ENCODE measurements around the gene GAPVD1. TPM values are rescaled to one million over a fixed set of nuclear protein-coding genes. Genes with fewer than 3 reads are reported as not detected.

Gene GAPVD1
- total and polyA plus RNA-seq, 2 of the 8 experiments (the other 6 are each of a cell fraction or from before 2014, with no cell fraction given) = 5.5 to 40.5 TPM

- peaks cover 0 to 7% (median 2%) of the 10 kb centered on the region in 4 experiments; a peak in 3 of 7 replicates for H3K4me1 ChIP-seq (replicated peaks in 1 of 4; ENCODE audit: control insufficient read depth in 3 of 4, insufficient read depth in 4 of 4, low read length in 3 of 4)
- no peak overlapping the region for H4K91ac ChIP-seq (replicated peaks; ENCODE audit: insufficient read length, low read length)
- DNase-seq (ENCODE audit: low read depth in 1 of 2, low spot score in 2 of 2) (no peak), FAIRE-seq (no peak)
- H3K14ac ChIP-seq (ENCODE audit: insufficient read length) = no peak overlapping the region
- 87% methylated on average over 5 of the region's 5 CpGs; no CpG with 5 or more reads in 1 of the 2 experiments for WGBS, 2 experiments (ENCODE audit: extremely low coverage in 1 of 2, insufficient coverage in 1 of 2, insufficient read length in 1 of 2, insufficient replicate concordance in 2 of 2, low coverage in 1 of 2, low lambda C conversion rate in 2 of 2, missing lambda C conversion rate in 1 of 2)
- H3K18ac ChIP-seq (ENCODE audit: extremely low read depth, low read length) = no peak overlapping the region
- H2BK12ac ChIP-seq (ENCODE audit: low read depth, low read length) = no peak overlapping the region
- no peaks in the 10 kb centered on the region for H3K9me3 ChIP-seq (ENCODE audit: insufficient read depth in 2 of 2, low read depth in 1 of 2, low read length in 1 of 2)
- no peak overlapping the region for H2BK15ac ChIP-seq (ENCODE audit: low read length)
- no peaks in the 10 kb centered on the region for H3K23me2 ChIP-seq (ENCODE audit: low read depth, low read length)
- no peak overlapping the region for H2BK5ac ChIP-seq (ENCODE audit: low read depth, low read length)
- H3K79me2 ChIP-seq (ENCODE audit: control insufficient read depth in 1 of 2, insufficient read depth in 2 of 2, low read length in 2 of 2) = peaks cover 0 to 64% of the 10 kb centered on the region in 2 experiments; a peak in 2 of 4 replicates
- H3K27me3 ChIP-seq (replicated peaks in 1 of 4; ENCODE audit: control insufficient read depth in 3 of 4, extremely low read depth in 1 of 4, insufficient read depth in 3 of 4, low read length in 3 of 4) = no peaks in the 10 kb centered on the region
- H3K36me3 ChIP-seq (ENCODE audit: control insufficient read depth in 2 of 4, insufficient read depth in 4 of 4, low read length in 3 of 4) = peaks cover 0 to 3% (median 0%) of the 10 kb centered on the region in 4 experiments; a peak in 1 of 8 replicates
- ChIA-PET CTCF (ENCODE audit: partially characterized antibody) (interaction anchor here (0.7 kb wide), 2 partner anchors 14 to 1371 kb away, joined by 3 read pairs; no protein-coding TSS in a partner anchor), POLR2A (ENCODE audit: partially characterized antibody) (no interaction called here)
- H3K79me1 ChIP-seq (ENCODE audit: low read depth, low read length) = no peaks in the 10 kb centered on the region
- H2BK120ac ChIP-seq (replicated peaks; ENCODE audit: low read depth, low read length) = no peak overlapping the region
- H3K9ac ChIP-seq (replicated peaks in 1 of 4; ENCODE audit: extremely low read depth in 1 of 4, low read depth in 3 of 4, low read length in 3 of 4) = no peak overlapping the region
- no peak overlapping the region for H3K56ac ChIP-seq (replicated peaks; ENCODE audit: insufficient read length, low read depth, low read length)
- no peak overlapping the region for H3K4me3 ChIP-seq (ENCODE audit: extremely low read depth in 1 of 4, insufficient read depth in 2 of 4, low read depth in 3 of 4, low read length in 4 of 4)
- H3K4ac ChIP-seq (replicated peaks; ENCODE audit: insufficient read length, low read depth, low read length) = no peak overlapping the region
- H4K5ac ChIP-seq (ENCODE audit: insufficient read length, low read depth, low read length) = no peak overlapping the region
- no peak overlapping the region for H3K23ac ChIP-seq (ENCODE audit: insufficient read length)
- no peak overlapping the region for H2AFZ ChIP-seq (ENCODE audit: low read length)
- no peaks in the 10 kb centered on the region for H4K20me1 ChIP-seq (replicated peaks in 1 of 2; ENCODE audit: control insufficient read depth in 1 of 2, insufficient read depth in 2 of 2, low read length in 2 of 2)
- no peak overlapping the region for H2BK20ac ChIP-seq (ENCODE audit: low read length)
- H2AK5ac ChIP-seq (ENCODE audit: low read depth, low read length) = no peak overlapping the region
- no peak overlapping the region for H3K4me2 ChIP-seq (ENCODE audit: insufficient read depth in 1 of 2, low read depth in 2 of 2, low read length in 2 of 2)
- no peak overlapping the region for H3K27ac ChIP-seq (ENCODE audit: low read depth, low read length)
- no peak overlapping the region for H4K8ac ChIP-seq (ENCODE audit: extremely low read depth, insufficient read depth, low read length)
- TF ChIP-seq KDM5A (IDR thresholded peaks at IDR 0.05; ENCODE audit: low read length) (no peak), ATF3 (IDR thresholded peaks at IDR 0.05; ENCODE audit: insufficient read depth, low read depth, low read length) (no peak), JUND (IDR thresholded peaks at IDR 0.05; ENCODE audit: low read length) (no peak), MAX (IDR thresholded peaks at IDR 0.05) (no peak), YY1 (IDR thresholded peaks at IDR 0.05; ENCODE audit: low read depth, low read length) (no peak), SIX5 (IDR thresholded peaks at IDR 0.05; ENCODE audit: low read depth, low read length) (no peak), BRCA1 (IDR thresholded peaks at IDR 0.05; ENCODE audit: low read depth, low read length) (no peak), RBBP5 (IDR thresholded peaks at IDR 0.05; ENCODE audit: borderline replicate concordance, low read depth, low read length) (no peak), EP300 (IDR thresholded peaks at IDR 0.05; ENCODE audit: borderline replicate concordance in 1 of 2, low read depth in 2 of 2, low read length in 2 of 2) (no peak), CBX5 (IDR thresholded peaks at IDR 0.05; ENCODE audit: low read depth, low read length) (no peak), BCL11A (IDR thresholded peaks at IDR 0.05; ENCODE audit: low read depth in 2 of 2, low read length in 2 of 2) (no peak), PHF8 (conservative IDR thresholded peaks at IDR 0.05; ENCODE audit: low read depth, low read length) (no peak)
Measured at GRCh38 chr9:125271081-125271480, 9.5 kb downstream of the GAPVD1 start.
